ENCODE results near the gene PRR5L.

- TF ChIP-seq CTCF (IDR thresholded peaks at IDR 0.05; ENCODE audit: low read length) (no peak), EZH2phosphoT487 (IDR thresholded peaks at IDR 0.05; ENCODE audit: low read length) (no peak), EZH2 (optimal IDR thresholded peaks at IDR 0.05; ENCODE audit: low read depth, low read length) (no peak)
Observed at GRCh38 chr11:36300650-36301049, 4.6 kb downstream of the PRR5L start.

All from MM.1S (cell line).